HCT116 (cell line): ENCODE data around the gene DAZAP1. TPM values are rescaled to one million over a fixed set of nuclear protein-coding genes. Genes with fewer than 3 reads are reported as not detected.

Experiments used
- ATAC-seq: fragments of 200-7000 bp; cut with Tn5 transposase; 2 replicates; pipeline ENCODE4 v1.9.1; 2020; ENCODE audit warnings: mild to moderate bottlenecking, moderate library complexity
- BruUV-seq: library from RNA; stranded (reverse); fragments of 400-500 nt; replicated peaks from 2 replicates; lab custom pipeline; 2021; lab: Mats Ljungman, UMichigan
- CTCF ChIA-PET: fragments of 300-600 bp; sonication (Branson Sonifier 250); formaldehyde crosslinking; loops from one replicate; lab custom pipeline; 2021; ENCODE audit warnings: antibody characterized with exemption; lab: Charles Lee
- POLR2A ChIA-PET: fragments of 300-600, 350-600 bp; sonication (Branson Sonifier 250); formaldehyde crosslinking; loops from one replicate; lab custom pipeline; 2021; ENCODE audit warnings: antibody characterized with exemption; lab: Charles Lee
- RAD21 ChIA-PET, 2 experiments: fragments of 300-600 bp; sonication (Branson Sonifier 250); formaldehyde crosslinking; loops; one replicate each; lab custom pipeline; 2023; ENCODE audit warnings: low total read pairs in 2 of 2; ENCODE audit not compliant: uncharacterized antibody in 2 of 2, unreplicated experiment in 2 of 2, low non-redundant PET in 1 of 2; lab: Charles Lee
- DNase-seq: peaks from one replicate; pipeline ENCODE4 v3.0.0-alpha.2; 2010; ENCODE audit warnings: low read depth, low spot score
- H2AFZ ChIP-seq: fragments of 200-600 bp; shearing (Covaris generic), sonication (generic); 2 replicates; pipeline ENCODE4 v1.6.1; 2017; ENCODE audit warnings: low read depth, mixed run types, mixed read lengths, antibody characterized with exemption, low read length; ENCODE audit not compliant: poor library complexity, severe bottlenecking
- H3K27ac ChIP-seq: 2 replicates; pipeline ENCODE4 v1.5.1; 2012; ENCODE audit warnings: low read depth, low read length
- H3K27me3 ChIP-seq: fragments of 200-600 bp; sonication (generic); 2 replicates; pipeline ENCODE4 v1.6.1; 2016; ENCODE audit warnings: mixed run types, low read length, mixed read lengths; ENCODE audit not compliant: insufficient read depth
- H3K36me3 ChIP-seq, 2 experiments: fragments of 200-500 bp in 1 of 2; fragments of 200-600 bp in 1 of 2; sonication (Bioruptor generic) in 1 of 2; sonication (generic) in 1 of 2; 2 replicates each; pipeline versions ENCODE4 v1.5.1 to v1.6.1; 2014 to 2016; ENCODE audit warnings: low read length in 2 of 2, inconsistent platforms in 1 of 2, mixed read lengths in 1 of 2, mixed run types in 1 of 2; ENCODE audit not compliant: insufficient read depth in 2 of 2, control insufficient read depth in 1 of 2
- H3K4me1 ChIP-seq, 2 experiments: fragments of 200-600 bp in 1 of 2; sonication (generic) in 1 of 2; 2 replicates each; pipeline versions ENCODE4 v1.5.1 to v1.6.1; 2012 to 2017; ENCODE audit warnings: low read length in 2 of 2, inconsistent platforms in 1 of 2, mild to moderate bottlenecking in 1 of 2, mixed read lengths in 1 of 2, mixed run types in 1 of 2, moderate library complexity in 1 of 2; ENCODE audit not compliant: insufficient read depth in 2 of 2, control insufficient read depth in 1 of 2
- H3K4me2 ChIP-seq: fragments of 200-600 bp; sonication (generic); 2 replicates; pipeline ENCODE4 v1.6.1; 2017; ENCODE audit warnings: mixed run types, low read length, mixed read lengths
- H3K4me3 ChIP-seq, 2 experiments: fragments of 200-600 bp in 1 of 2; sonication (generic) in 1 of 2; replicated peaks in 1 of 2; 2 replicates each; pipeline ENCODE4 v1.5.1; 2011 to 2016; ENCODE audit warnings: low read length in 2 of 2, control low read depth in 1 of 2, low read depth in 1 of 2, mild to moderate bottlenecking in 1 of 2, mixed read lengths in 1 of 2, mixed run types in 1 of 2
- H3K79me2 ChIP-seq: fragments of 200-600 bp; sonication (generic); 2 replicates; pipeline ENCODE4 v1.6.1; 2017; ENCODE audit warnings: mild to moderate bottlenecking, mixed run types, low read length, moderate library complexity, mixed read lengths; ENCODE audit not compliant: insufficient read depth
- H3K9ac ChIP-seq: fragments of 200-600 bp; sonication (generic); 2 replicates; pipeline ENCODE4 v1.6.1; 2016; ENCODE audit warnings: low read length, mixed read lengths
- H3K9me2 ChIP-seq: fragments of 200-600 bp; sonication (generic), shearing (Covaris generic); 2 replicates; pipeline ENCODE4 v1.6.1; 2017; ENCODE audit warnings: mixed run types, mild to moderate bottlenecking, moderate library complexity; ENCODE audit not compliant: insufficient read depth
- H3K9me3 ChIP-seq, 2 experiments: fragments of 200-500 bp in 1 of 2; fragments of 200-600 bp in 1 of 2; sonication (Bioruptor generic) in 1 of 2; sonication (generic) in 1 of 2; 2 replicates each; pipeline ENCODE4 v1.6.1; 2014 to 2017; ENCODE audit warnings: low read length in 2 of 2, mixed read lengths in 2 of 2, inconsistent platforms in 1 of 2, low read depth in 1 of 2, mild to moderate bottlenecking in 1 of 2, mixed run types in 1 of 2, moderate library complexity in 1 of 2; ENCODE audit not compliant: control insufficient read depth in 1 of 2, insufficient read depth in 1 of 2
- H4K20me1 ChIP-seq: fragments of 200-600 bp; sonication (generic), shearing (Covaris generic); 2 replicates; pipeline ENCODE4 v1.6.1; 2017; ENCODE audit warnings: mixed run types, mild to moderate bottlenecking, moderate library complexity; ENCODE audit not compliant: insufficient read depth
- ATF3 ChIP-seq: IDR thresholded peaks from 2 replicates; pipeline ENCODE4 v1.6.1; 2012
- CEBPB ChIP-seq: IDR thresholded peaks from 2 replicates; pipeline ENCODE4 v1.6.1; 2012; ENCODE audit warnings: low read depth
- ELF1 ChIP-seq: IDR thresholded peaks from 2 replicates; pipeline ENCODE4 v1.6.1; 2012; ENCODE audit warnings: low read depth, borderline replicate concordance
- FOSL1 ChIP-seq: IDR thresholded peaks from 2 replicates; pipeline ENCODE4 v1.6.1; 2012; ENCODE audit warnings: low read depth
- POLR2A ChIP-seq: IDR thresholded peaks from 2 replicates; pipeline ENCODE4 v1.7.0; 2011; ENCODE audit warnings: borderline replicate concordance; ENCODE audit not compliant: insufficient read depth, insufficient read length; ENCODE audit errors: extremely low read depth
- RAD21 ChIP-seq: IDR thresholded peaks from 2 replicates; pipeline ENCODE4 v1.6.1; 2012; ENCODE audit warnings: low read depth, mild to moderate bottlenecking
- SIN3A ChIP-seq: IDR thresholded peaks from 2 replicates; pipeline ENCODE4 v1.6.1; 2012; ENCODE audit warnings: low read depth
- SRF ChIP-seq: IDR thresholded peaks from 2 replicates; pipeline ENCODE4 v1.6.1; 2012; ENCODE audit warnings: low read depth
- YY1 ChIP-seq: IDR thresholded peaks from 2 replicates; pipeline ENCODE4 v1.6.1; 2011; ENCODE audit warnings: low read length, low read depth, moderate library complexity, mild to moderate bottlenecking; ENCODE audit not compliant: insufficient replicate concordance; ENCODE audit errors: extremely low read depth
- ZBTB33 ChIP-seq: IDR thresholded peaks from 2 replicates; pipeline ENCODE4 v1.6.1; 2011; ENCODE audit warnings: mild to moderate bottlenecking, low read length, moderate library complexity; ENCODE audit not compliant: insufficient replicate concordance; ENCODE audit errors: extremely low read depth
- ZNF274 ChIP-seq: fragments of 200-500 bp; sonication (Bioruptor generic); IDR thresholded peaks from 2 replicates; pipeline ENCODE4 v1.6.1; 2014; ENCODE audit warnings: mild to moderate bottlenecking, low read depth, low read length, inconsistent platforms
- intact Hi-C: fragments of 100-400 bp; cut with micrococcal nuclease; formaldehyde crosslinking; loops from 2 replicates; pipeline ENCODE4 v1.10.0; 2022
- total RNA-seq: library from RNA; stranded (reverse); gene quantifications from one replicate; pipeline ENCODE4 v1.2.1, GENCODE V29; 2021; ENCODE audit not compliant: unreplicated experiment

Gene DAZAP1
- total RNA-seq, 1 experiment from 2014 or later = 191 TPM

GRCh38 chr19:1379961-1380489 lies 27.4 kb upstream of the DAZAP1 start:
- POLR2A ChIA-PET = no interaction called here
- no peak overlapping the region for H3K27ac ChIP-seq
- H3K4me1 ChIP-seq = peaks cover 4 to 14% of the 10 kb centered on the region in 2 experiments
- intact Hi-C loops = no loop called here
- H3K4me2 ChIP-seq = no peak overlapping the region
- no peaks in the 10 kb centered on the region for H4K20me1 ChIP-seq
- H3K4me3 ChIP-seq = no peak overlapping the region
- BruUV-seq = no TSS peak
- CTCF ChIA-PET = no interaction called here
- H3K36me3 ChIP-seq = no peaks in the 10 kb centered on the region
- RAD21 ChIA-PET = no interaction called here
- no peak for DNase-seq
- H3K9me3 ChIP-seq = no peaks in the 10 kb centered on the region
- H3K9me2 ChIP-seq = no peaks in the 10 kb centered on the region
- TF ChIP-seq SRF = no peak
- no peak for TF ChIP-seq RAD21
- TF ChIP-seq ELF1 = no peak
- no peak for TF ChIP-seq ATF3
- no peak for TF ChIP-seq SIN3A
- no peak for TF ChIP-seq POLR2A
- no peak for TF ChIP-seq ZNF274
- no peak for TF ChIP-seq ZBTB33
- TF ChIP-seq CEBPB = no peak
- TF ChIP-seq FOSL1 = no peak
- TF ChIP-seq YY1 = no peak
- ATAC-seq = no peak
- H3K27me3 ChIP-seq = no peaks in the 10 kb centered on the region
- H3K79me2 ChIP-seq = peaks cover 12% of the 10 kb centered on the region
- no peak overlapping the region for H2AFZ ChIP-seq
- H3K9ac ChIP-seq = no peak overlapping the region
